Measurements from ENCODE around the gene TUBGCP4.

The TUBGCP4 gene

DNA sequence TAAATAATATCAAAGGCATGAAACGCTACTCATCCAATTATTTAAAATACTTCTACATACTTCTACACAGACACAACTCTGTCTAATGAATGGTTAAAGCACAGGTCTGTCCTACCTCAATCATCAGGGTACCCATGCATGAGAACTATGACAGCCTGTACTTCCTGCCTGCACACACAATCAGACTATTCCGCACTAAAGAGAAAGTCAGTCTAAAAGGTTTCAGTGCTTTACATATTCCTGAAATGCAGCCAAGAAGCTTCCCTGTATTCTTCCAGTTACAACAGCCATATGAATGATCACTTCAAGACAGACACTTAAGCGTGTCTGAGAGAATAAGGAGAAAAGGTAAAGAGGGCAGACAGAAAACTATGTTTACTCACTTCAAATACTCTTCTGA lies 58.8 kb downstream of the TUBGCP4 start:
- TF ChIP-seq, protein P1, sequence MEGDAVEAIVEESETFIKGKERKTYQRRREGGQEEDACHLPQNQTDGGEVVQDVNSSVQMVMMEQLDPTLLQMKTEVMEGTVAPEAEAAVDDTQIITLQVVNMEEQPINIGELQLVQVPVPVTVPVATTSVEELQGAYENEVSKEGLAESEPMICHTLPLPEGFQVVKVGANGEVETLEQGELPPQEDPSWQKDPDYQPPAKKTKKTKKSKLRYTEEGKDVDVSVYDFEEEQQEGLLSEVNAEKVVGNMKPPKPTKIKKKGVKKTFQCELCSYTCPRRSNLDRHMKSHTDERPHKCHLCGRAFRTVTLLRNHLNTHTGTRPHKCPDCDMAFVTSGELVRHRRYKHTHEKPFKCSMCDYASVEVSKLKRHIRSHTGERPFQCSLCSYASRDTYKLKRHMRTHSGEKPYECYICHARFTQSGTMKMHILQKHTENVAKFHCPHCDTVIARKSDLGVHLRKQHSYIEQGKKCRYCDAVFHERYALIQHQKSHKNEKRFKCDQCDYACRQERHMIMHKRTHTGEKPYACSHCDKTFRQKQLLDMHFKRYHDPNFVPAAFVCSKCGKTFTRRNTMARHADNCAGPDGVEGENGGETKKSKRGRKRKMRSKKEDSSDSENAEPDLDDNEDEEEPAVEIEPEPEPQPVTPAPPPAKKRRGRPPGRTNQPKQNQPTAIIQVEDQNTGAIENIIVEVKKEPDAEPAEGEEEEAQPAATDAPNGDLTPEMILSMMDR (IDR thresholded peaks at IDR 0.05; ENCODE audit: insufficient read depth, low read length), result no peak
- Histone ChIP-seq H3K4me3 (replicated peaks; ENCODE audit: insufficient read depth, low read length) (no peak overlapping the region), H3K27ac (replicated peaks) (no peak overlapping the region), H3K27me3 (ENCODE audit: insufficient read depth, poor library complexity, severe bottlenecking) (no peaks in the 10 kb centered on the region)
- no peak for DNase-seq (ENCODE audit: low read depth in 1 of 2, low spot score in 1 of 2)

DNA sequence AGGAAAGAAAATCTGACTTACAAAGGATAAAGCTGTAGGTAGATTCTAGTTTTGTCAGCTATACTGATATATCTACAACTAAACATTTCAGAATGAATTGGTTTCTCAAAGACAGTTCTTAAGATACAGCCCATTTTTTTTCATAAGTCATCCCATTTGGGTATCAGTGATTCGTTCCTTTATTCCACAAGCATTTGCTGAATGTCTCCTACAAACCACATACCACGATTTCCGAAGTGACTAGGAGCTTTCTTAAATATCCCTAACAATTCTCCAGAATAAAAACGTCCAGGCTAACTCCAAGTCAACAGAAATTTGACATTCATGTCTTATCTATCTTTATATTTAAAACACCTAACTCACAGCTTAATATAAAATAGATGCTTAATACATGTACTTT lies 62.3 kb downstream of the TUBGCP4 start:
- H3K27ac ChIP-seq (replicated peaks), result no peak overlapping the region
- TF ChIP-seq, protein P2, sequence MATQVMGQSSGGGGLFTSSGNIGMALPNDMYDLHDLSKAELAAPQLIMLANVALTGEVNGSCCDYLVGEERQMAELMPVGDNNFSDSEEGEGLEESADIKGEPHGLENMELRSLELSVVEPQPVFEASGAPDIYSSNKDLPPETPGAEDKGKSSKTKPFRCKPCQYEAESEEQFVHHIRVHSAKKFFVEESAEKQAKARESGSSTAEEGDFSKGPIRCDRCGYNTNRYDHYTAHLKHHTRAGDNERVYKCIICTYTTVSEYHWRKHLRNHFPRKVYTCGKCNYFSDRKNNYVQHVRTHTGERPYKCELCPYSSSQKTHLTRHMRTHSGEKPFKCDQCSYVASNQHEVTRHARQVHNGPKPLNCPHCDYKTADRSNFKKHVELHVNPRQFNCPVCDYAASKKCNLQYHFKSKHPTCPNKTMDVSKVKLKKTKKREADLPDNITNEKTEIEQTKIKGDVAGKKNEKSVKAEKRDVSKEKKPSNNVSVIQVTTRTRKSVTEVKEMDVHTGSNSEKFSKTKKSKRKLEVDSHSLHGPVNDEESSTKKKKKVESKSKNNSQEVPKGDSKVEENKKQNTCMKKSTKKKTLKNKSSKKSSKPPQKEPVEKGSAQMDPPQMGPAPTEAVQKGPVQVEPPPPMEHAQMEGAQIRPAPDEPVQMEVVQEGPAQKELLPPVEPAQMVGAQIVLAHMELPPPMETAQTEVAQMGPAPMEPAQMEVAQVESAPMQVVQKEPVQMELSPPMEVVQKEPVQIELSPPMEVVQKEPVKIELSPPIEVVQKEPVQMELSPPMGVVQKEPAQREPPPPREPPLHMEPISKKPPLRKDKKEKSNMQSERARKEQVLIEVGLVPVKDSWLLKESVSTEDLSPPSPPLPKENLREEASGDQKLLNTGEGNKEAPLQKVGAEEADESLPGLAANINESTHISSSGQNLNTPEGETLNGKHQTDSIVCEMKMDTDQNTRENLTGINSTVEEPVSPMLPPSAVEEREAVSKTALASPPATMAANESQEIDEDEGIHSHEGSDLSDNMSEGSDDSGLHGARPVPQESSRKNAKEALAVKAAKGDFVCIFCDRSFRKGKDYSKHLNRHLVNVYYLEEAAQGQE (IDR thresholded peaks at IDR 0.05; ENCODE audit: insufficient replicate concordance, low read depth), result no peak
- TF ChIP-seq, protein P1 (IDR thresholded peaks at IDR 0.05; ENCODE audit: insufficient read depth, low read length), result no peak
- TF ChIP-seq GABPA (IDR thresholded peaks at IDR 0.05; ENCODE audit: low read depth), result no peak

DNA sequence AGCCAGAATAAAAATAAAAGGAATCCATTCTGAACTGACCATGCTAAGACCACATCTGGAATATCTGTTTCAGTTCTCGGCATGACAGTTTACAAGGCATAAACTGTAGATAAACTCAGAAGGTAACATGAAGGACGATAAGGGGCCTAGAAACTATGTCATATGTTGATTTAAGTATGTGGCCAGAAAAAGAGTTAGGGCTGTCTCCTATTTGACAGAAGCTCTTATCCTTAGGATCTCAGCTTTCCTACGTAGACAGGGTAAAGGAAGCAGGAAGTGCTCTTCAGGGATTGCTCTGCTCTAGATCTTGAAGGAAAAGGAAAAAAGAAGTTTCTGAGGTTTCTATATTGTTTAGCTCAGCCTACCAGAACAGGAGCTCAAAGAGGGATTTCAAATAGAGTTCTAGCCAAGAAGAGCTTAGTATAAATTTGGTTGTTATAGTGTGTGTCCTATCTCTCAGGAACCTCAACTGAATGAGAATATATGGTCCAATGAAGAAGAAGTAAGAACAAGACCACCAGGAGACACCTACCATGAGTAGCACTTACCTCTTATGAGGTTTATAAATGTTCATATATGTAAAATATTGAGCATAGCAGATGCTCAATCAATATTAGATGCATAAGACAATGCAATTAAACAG lies 62.9 kb downstream of the TUBGCP4 start:
- Histone ChIP-seq H3K27ac (replicated peaks) (no peak overlapping the region), H3K4me3 (replicated peaks; ENCODE audit: insufficient read depth, low read length) (no peak overlapping the region), H3K27me3 (ENCODE audit: insufficient read depth, poor library complexity, severe bottlenecking) (no peaks in the 10 kb centered on the region)
- TF ChIP-seq, protein P2 (IDR thresholded peaks at IDR 0.05; ENCODE audit: insufficient replicate concordance, low read depth), result no peak
- TF ChIP-seq SPI1 (IDR thresholded peaks at IDR 0.05; ENCODE audit: borderline replicate concordance, low read depth) (no peak), GABPA (IDR thresholded peaks at IDR 0.05; ENCODE audit: low read depth) (no peak), POLR2AphosphoS5 (IDR thresholded peaks at IDR 0.05; ENCODE audit: low read depth) (no peak)
- TF ChIP-seq, protein P1 (IDR thresholded peaks at IDR 0.05; ENCODE audit: insufficient read depth, low read length), result no peak
- no peak for DNase-seq (ENCODE audit: low read depth in 1 of 2, low spot score in 1 of 2)

More for the DNA sequence above, 62.3 kb downstream of the TUBGCP4 start:
- DNase-seq (ENCODE audit: low read depth in 1 of 2, low spot score in 1 of 2), result no peak
- Histone ChIP-seq H3K4me3 (replicated peaks; ENCODE audit: insufficient read depth, low read length) (no peak overlapping the region), H3K27me3 (ENCODE audit: insufficient read depth, poor library complexity, severe bottlenecking) (no peaks in the 10 kb centered on the region)

DNA sequence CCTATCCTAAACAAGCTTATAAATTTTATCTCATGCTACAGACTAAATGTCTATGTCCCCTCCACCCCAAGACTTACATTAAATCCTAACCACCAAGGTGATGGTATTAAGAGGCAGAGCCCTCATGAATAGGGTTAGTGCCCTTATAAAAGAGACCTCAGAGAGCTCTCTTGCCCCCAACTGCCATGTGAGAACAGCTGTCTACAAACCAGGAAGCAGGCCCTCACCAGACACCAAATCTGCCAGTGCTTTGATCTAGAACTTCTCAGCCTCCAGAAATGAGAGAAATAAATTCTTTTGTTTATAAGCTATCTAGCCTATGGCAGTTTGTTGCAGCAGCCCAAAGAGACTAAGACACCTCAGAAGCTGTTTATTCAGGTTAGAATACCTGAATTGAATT lies 63.5 kb downstream of the TUBGCP4 start:
- H3K27me3 ChIP-seq (ENCODE audit: insufficient read depth, poor library complexity, severe bottlenecking), result no peaks in the 10 kb centered on the region
- DNase-seq (ENCODE audit: low read depth in 1 of 2, low spot score in 1 of 2), result no peak
- H3K27ac ChIP-seq (replicated peaks), result no peak overlapping the region
- no peak overlapping the region for H3K4me3 ChIP-seq (replicated peaks; ENCODE audit: insufficient read depth, low read length)
- TF ChIP-seq, protein P2 (IDR thresholded peaks at IDR 0.05; ENCODE audit: insufficient replicate concordance, low read depth), result no peak
- TF ChIP-seq GABPA (IDR thresholded peaks at IDR 0.05; ENCODE audit: low read depth) (no peak), POLR2AphosphoS5 (IDR thresholded peaks at IDR 0.05; ENCODE audit: low read depth) (no peak), SPI1 (IDR thresholded peaks at IDR 0.05; ENCODE audit: borderline replicate concordance, low read depth) (no peak)
- TF ChIP-seq, protein P1 (IDR thresholded peaks at IDR 0.05; ENCODE audit: insufficient read depth, low read length), result no peak

All from HL-60 (cell line).